Trophoblast cell (in vitro differentiated cells and primary cell): ENCODE data around the gene ANKMY2.
A peak's percentile ranks its signal among the peaks of the same experiment; 100 is the strongest.

ENCODE experiments used
- DNase-seq, 2 donors: peaks; one replicate each; pipeline ENCODE4 v3.0.0-alpha.2; 2016
- H2AFZ ChIP-seq: 2 replicates; pipeline ENCODE4 v1.6.1; 2013; ENCODE audit warnings: low read length, moderate library complexity, mild to moderate bottlenecking; ENCODE audit not compliant: insufficient read depth, poor library complexity
- H2AK5ac ChIP-seq: 2 replicates; pipeline ENCODE4 v1.6.1; 2013; ENCODE audit warnings: mild to moderate bottlenecking, low read length
- H2BK120ac ChIP-seq: 2 replicates; pipeline ENCODE4 v1.6.1; 2013; ENCODE audit warnings: low read length, mild to moderate bottlenecking, moderate library complexity; ENCODE audit not compliant: insufficient read depth, poor library complexity
- H2BK12ac ChIP-seq: 2 replicates; pipeline ENCODE4 v1.6.1; 2013; ENCODE audit warnings: mild to moderate bottlenecking, low read length, moderate library complexity
- H2BK5ac ChIP-seq: 2 replicates; pipeline ENCODE4 v1.6.1; 2013; ENCODE audit warnings: low read length, low read depth, moderate library complexity, mild to moderate bottlenecking; ENCODE audit not compliant: poor library complexity
- H3K14ac ChIP-seq: 2 replicates; pipeline ENCODE4 v1.6.1; 2013; ENCODE audit warnings: mild to moderate bottlenecking, low read length
- H3K18ac ChIP-seq: 2 replicates; pipeline ENCODE4 v1.6.1; 2013; ENCODE audit warnings: mild to moderate bottlenecking, low read length
- H3K23ac ChIP-seq: 2 replicates; pipeline ENCODE4 v1.6.1; 2013; ENCODE audit warnings: low read length
- H3K27ac ChIP-seq: 2 replicates; pipeline ENCODE4 v1.5.1; 2013; ENCODE audit warnings: low read depth, mild to moderate bottlenecking, inconsistent platforms, low read length, moderate library complexity
- H3K27me3 ChIP-seq: 2 replicates; pipeline ENCODE4 v1.6.1; 2013; ENCODE audit warnings: inconsistent platforms, mild to moderate bottlenecking, low read length, moderate library complexity; ENCODE audit not compliant: insufficient read depth
- H3K36me3 ChIP-seq, 2 experiments: 1 replicate in 1 of 2; 2 replicates in 1 of 2; pipeline ENCODE4 v1.6.1; 2013; ENCODE audit warnings: low read length in 2 of 2, mild to moderate bottlenecking in 2 of 2, moderate library complexity in 1 of 2; ENCODE audit not compliant: insufficient read depth in 2 of 2, control insufficient read depth in 1 of 2
- H3K4ac ChIP-seq: 2 replicates; pipeline ENCODE4 v1.6.1; 2013; ENCODE audit warnings: low read depth, mild to moderate bottlenecking, low read length, moderate library complexity
- H3K4me1 ChIP-seq, 2 experiments: 1 replicate in 1 of 2; 2 replicates in 1 of 2; pipeline ENCODE4 v1.6.1; 2013; ENCODE audit warnings: low read length in 2 of 2, mild to moderate bottlenecking in 2 of 2, moderate library complexity in 1 of 2; ENCODE audit not compliant: insufficient read depth in 2 of 2, control insufficient read depth in 1 of 2
- H3K4me2 ChIP-seq: 2 replicates; pipeline ENCODE4 v1.6.1; 2013; ENCODE audit warnings: inconsistent platforms, mild to moderate bottlenecking, low read length, moderate library complexity
- H3K4me3 ChIP-seq: 2 replicates; pipeline ENCODE4 v1.5.1; 2013; ENCODE audit warnings: mild to moderate bottlenecking, low read depth, low read length, inconsistent platforms
- H3K79me1 ChIP-seq: one replicate; pipeline ENCODE4 v1.6.1; 2013; ENCODE audit warnings: low read length
- H3K79me2 ChIP-seq: 2 replicates; pipeline ENCODE4 v1.6.1; 2013; ENCODE audit warnings: low read length, mild to moderate bottlenecking; ENCODE audit not compliant: control insufficient read depth, insufficient read depth, poor library complexity
- H3K9ac ChIP-seq: 2 replicates; pipeline ENCODE4 v1.6.1; 2013; ENCODE audit warnings: mild to moderate bottlenecking, low read length
- H3K9me3 ChIP-seq: 2 replicates; pipeline ENCODE4 v1.6.1; 2013; ENCODE audit warnings: low read depth, mild to moderate bottlenecking, control low read depth, inconsistent platforms, low read length; ENCODE audit not compliant: insufficient read depth
- H4K12ac ChIP-seq: 2 replicates; pipeline ENCODE4 v1.6.1; 2013; ENCODE audit warnings: low read depth, mild to moderate bottlenecking, low read length, moderate library complexity
- H4K8ac ChIP-seq: 2 replicates; pipeline ENCODE4 v1.6.1; 2013; ENCODE audit warnings: low read depth, mild to moderate bottlenecking, low read length, moderate library complexity
- H4K91ac ChIP-seq: one replicate; pipeline ENCODE4 v1.6.1; 2013; ENCODE audit warnings: low read depth, mild to moderate bottlenecking, low read length, moderate library complexity
- WGBS: extraction: QIAGEN DNeasy Blood & Tissue Kit; methylation state at CpG from one replicate; pipeline ENCODE4 v1.1.7; 2013; ENCODE audit warnings: missing lambda C conversion rate; ENCODE audit not compliant: insufficient read length, insufficient coverage; ENCODE audit errors: extremely low coverage; 5-methylcytosine and 5-hydroxymethylcytosine counted together

The ANKMY2 gene

GRCh38 chr7:16677978-16678494, 32.5 kb upstream of the ANKMY2 start:
- H3K4me2 ChIP-seq: no peak overlapping the region
- peak in 1 of 2 donors; percentile 32 for DNase-seq
- no peak overlapping the region for H3K23ac ChIP-seq
- peaks cover 0 to 12% of the 10 kb centered on the region in 2 experiments for H3K4me1 ChIP-seq
- no peak overlapping the region for H3K4me3 ChIP-seq
- no peak overlapping the region for H3K18ac ChIP-seq
- peak overlapping the region; percentile 35 for H4K91ac ChIP-seq
- H3K4ac ChIP-seq: peak overlapping the region; percentile 27
- H2AK5ac ChIP-seq: no peak overlapping the region
- H2BK12ac ChIP-seq: peak overlapping the region; percentile 61
- no CpG with 5 or more reads among the region's 12 CpGs for WGBS
- no peaks in the 10 kb centered on the region for H3K27me3 ChIP-seq
- no peak overlapping the region for H2BK120ac ChIP-seq
- peak overlapping the region; percentile 39 for H2BK5ac ChIP-seq
- no peaks in the 10 kb centered on the region for H3K79me2 ChIP-seq
- peaks cover 21 to 26% of the 10 kb centered on the region in 2 experiments for H3K36me3 ChIP-seq
- no peak overlapping the region for H4K12ac ChIP-seq
- peaks cover 3% of the 10 kb centered on the region for H3K79me1 ChIP-seq
- H3K14ac ChIP-seq: no peak overlapping the region
- H4K8ac ChIP-seq: peak overlapping the region; percentile 35
- H3K9ac ChIP-seq: no peak overlapping the region
- no peak overlapping the region for H2AFZ ChIP-seq
- H3K9me3 ChIP-seq: no peaks in the 10 kb centered on the region
- peak overlapping the region; percentile 83 for H3K27ac ChIP-seq

DNA sequence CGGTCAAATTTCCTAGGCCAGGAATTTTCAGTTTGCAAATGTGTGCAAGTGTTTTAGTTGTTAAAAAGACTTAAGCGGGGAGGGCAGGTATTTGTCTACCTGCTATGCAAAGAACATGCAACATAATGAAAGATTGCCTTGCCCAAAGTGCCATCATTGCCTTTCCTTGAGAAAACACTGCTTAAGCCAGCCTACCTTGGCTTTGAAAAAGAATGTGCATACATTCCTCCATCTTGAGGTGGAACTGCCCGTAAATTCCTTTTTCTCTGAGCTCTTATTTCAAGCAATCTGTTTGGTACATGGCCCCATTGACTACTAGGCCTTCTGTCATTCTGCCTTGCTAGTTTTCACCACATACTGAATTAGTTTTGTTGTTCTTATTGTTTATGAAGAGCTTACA, 29.7 kb upstream of the ANKMY2 start:
- Histone ChIP-seq H3K27me3 (no peaks in the 10 kb centered on the region), H3K27ac (peak overlapping the region; percentile 18), H3K4ac (no peak overlapping the region), H4K12ac (no peak overlapping the region), H3K23ac (no peak overlapping the region), H2BK12ac (no peak overlapping the region), H2AFZ (no peak overlapping the region), H3K79me1 (peaks cover 10% of the 10 kb centered on the region), H4K8ac (no peak overlapping the region), H2BK120ac (no peak overlapping the region), H3K36me3 (peaks cover 9 to 14% of the 10 kb centered on the region in 2 experiments), H3K4me3 (no peak overlapping the region), H3K4me1 (peaks cover 0 to 18% of the 10 kb centered on the region in 2 experiments), H4K91ac (no peak overlapping the region), H3K18ac (no peak overlapping the region), H3K9me3 (no peaks in the 10 kb centered on the region), H3K79me2 (peaks cover 2% of the 10 kb centered on the region), H3K4me2 (no peak overlapping the region), H3K9ac (no peak overlapping the region), H3K14ac (no peak overlapping the region), H2AK5ac (no peak overlapping the region), H2BK5ac (no peak overlapping the region)
- peak in 1 of 2 donors; percentile 58 for DNase-seq
- no CpG with 5 or more reads among the region's 3 CpGs for WGBS

GRCh38 chr7:16671811-16672210, 26.3 kb upstream of the ANKMY2 start:
- no CpG with 5 or more reads among the region's 3 CpGs for WGBS
- H2BK12ac ChIP-seq: no peak overlapping the region
- H3K9ac ChIP-seq: no peak overlapping the region
- no peak overlapping the region for H2AK5ac ChIP-seq
- H3K36me3 ChIP-seq: peaks cover 7 to 12% of the 10 kb centered on the region in 2 experiments
- no peaks in the 10 kb centered on the region for H3K9me3 ChIP-seq
- no peak overlapping the region for H4K12ac ChIP-seq
- no peaks in the 10 kb centered on the region for H3K27me3 ChIP-seq
- no peak overlapping the region for H3K4me2 ChIP-seq
- H3K4me1 ChIP-seq: peaks cover 2 to 16% of the 10 kb centered on the region in 2 experiments
- H4K91ac ChIP-seq: no peak overlapping the region
- H3K23ac ChIP-seq: no peak overlapping the region
- H2BK5ac ChIP-seq: no peak overlapping the region
- peak overlapping the region; percentile 42 for H3K4ac ChIP-seq
- H3K79me1 ChIP-seq: peaks cover 17% of the 10 kb centered on the region
- peaks cover 4% of the 10 kb centered on the region for H3K79me2 ChIP-seq
- DNase-seq: peak in 1 of 2 donors; percentile 83
- H3K14ac ChIP-seq: peak overlapping the region; percentile 18
- H3K4me3 ChIP-seq: no peak overlapping the region
- peak overlapping the region; percentile 3 for H3K27ac ChIP-seq
- no peak overlapping the region for H2AFZ ChIP-seq
- H4K8ac ChIP-seq: no peak overlapping the region
- H2BK120ac ChIP-seq: no peak overlapping the region
- peak overlapping the region; percentile 2 for H3K18ac ChIP-seq

GRCh38 chr7:16670731-16671344, 25.3 kb upstream of the ANKMY2 start:
- Histone ChIP-seq H3K27me3 (no peaks in the 10 kb centered on the region), H3K4me1 (peaks cover 5 to 15% of the 10 kb centered on the region in 2 experiments), H4K91ac (no peak overlapping the region), H3K9me3 (no peaks in the 10 kb centered on the region), H3K79me1 (peaks cover 16% of the 10 kb centered on the region), H3K27ac (peak overlapping the region; percentile 56), H3K79me2 (peaks cover 4% of the 10 kb centered on the region), H3K14ac (no peak overlapping the region), H3K18ac (no peak overlapping the region), H3K4me2 (no peak overlapping the region), H2AK5ac (no peak overlapping the region), H2AFZ (no peak overlapping the region), H3K9ac (no peak overlapping the region), H3K4ac (peak overlapping the region; percentile 80), H4K12ac (no peak overlapping the region), H3K23ac (no peak overlapping the region), H3K36me3 (peaks cover 11 to 13% of the 10 kb centered on the region in 2 experiments), H2BK12ac (no peak overlapping the region), H2BK120ac (no peak overlapping the region), H3K4me3 (no peak overlapping the region), H2BK5ac (no peak overlapping the region), H4K8ac (no peak overlapping the region)
- no CpG with 5 or more reads among the region's 4 CpGs for WGBS
- peak in 1 of 2 donors; percentile 23 for DNase-seq
